GM19035 (cell line): ENCODE results near the gene STAM.

Experiments
- ATAC-seq: cut with Tn5 transposase; IDR thresholded peaks from one replicate; pipeline ENCODE4 v1.9.1; 2021; ENCODE audit not compliant: unreplicated experiment

STAM gene

GRCh38 chr10:17673471-17674061 lies 29.6 kb downstream of the STAM start:
- ATAC-seq: no peak

GRCh38 chr10:17674566-17674965 lies 30.6 kb downstream of the STAM start:
- no peak for ATAC-seq

GRCh38 chr10:17675638-17676037 lies 31.7 kb downstream of the STAM start:
- ATAC-seq: no peak

GRCh38 chr10:17676919-17677318 lies 33.0 kb downstream of the STAM start:
- ATAC-seq: no peak

GRCh38 chr10:17682236-17682946 lies 38.4 kb downstream of the STAM start:
- no peak for ATAC-seq

GRCh38 chr10:17683541-17683940 lies 39.6 kb downstream of the STAM start:
- ATAC-seq: no peak

- no peak for ATAC-seq
Observed at GRCh38 chr10:17684537-17684936, 40.6 kb downstream of the STAM start.

- ATAC-seq: peak; percentile 74
Observed at GRCh38 chr10:17685233-17685840, 41.4 kb downstream of the STAM start.

GRCh38 chr10:17687117-17687831 lies 43.3 kb downstream of the STAM start:
- no peak for ATAC-seq

- ATAC-seq: no peak
Observed at GRCh38 chr10:17689137-17689536, 45.2 kb downstream of the STAM start.

- no peak for ATAC-seq
Observed at GRCh38 chr10:17693009-17693408, 49.1 kb downstream of the STAM start.

- ATAC-seq: no peak
Observed at GRCh38 chr10:17698696-17699095, 54.7 kb downstream of the STAM start.

GRCh38 chr10:17701301-17701700 lies 57.4 kb downstream of the STAM start:
- ATAC-seq: no peak

- no peak for ATAC-seq
Observed at GRCh38 chr10:17703706-17704105, 59.8 kb downstream of the STAM start.

- no peak for ATAC-seq
Observed at GRCh38 chr10:17708821-17709220, 64.9 kb downstream of the STAM start.

- no peak for ATAC-seq
Observed at GRCh38 chr10:17709492-17709891, 65.5 kb downstream of the STAM start.

GRCh38 chr10:17710181-17710580 lies 66.2 kb downstream of the STAM start:
- no peak for ATAC-seq

GRCh38 chr10:17712053-17712452 lies 68.1 kb downstream of the STAM start:
- ATAC-seq: no peak

- no peak for ATAC-seq
Observed at GRCh38 chr10:17712717-17713471, 68.9 kb downstream of the STAM start.

- no peak for ATAC-seq
Observed at GRCh38 chr10:17713758-17714157, 69.8 kb downstream of the STAM start.

- no peak for ATAC-seq
Observed at GRCh38 chr10:17716161-17716560, 72.2 kb downstream of the STAM start.
